PC-3 (cell line): ENCODE results near the gene MYO6.

Source experiments
- CTCF ChIP-seq: fragments of 300-600 bp; sonication (generic); conservative IDR thresholded peaks from 2 replicates; pipeline ENCODE4 v1.5.1; 2017; ENCODE audit warnings: antibody characterized with exemption, low read depth, mild to moderate bottlenecking, low read length
- EZH2 ChIP-seq: fragments of 300-600 bp; sonication (generic); IDR thresholded peaks from one replicate; pipeline ENCODE4 v1.6.1; 2017; ENCODE audit warnings: antibody characterized with exemption, mild to moderate bottlenecking, low read length; ENCODE audit not compliant: unreplicated experiment

GRCh38 chr6:75843396-75843795 is 94.4 kb downstream of the MYO6 start:
- no peak for TF ChIP-seq CTCF
- no peak for TF ChIP-seq EZH2
